ENCODE results near the gene CSNK2B.

The CSNK2B gene

GRCh38 chr6:31665501-31666336 lies at the start of gene CSNK2B:
Gene CSNK2B, plus strand, starts transcription at chr6:31666080. Its CDS starts 752 bp downstream, at chr6:31666832.
- DNase-seq (ENCODE audit: low read depth in 2 of 2), result peak; percentile 97

GRCh38 chr6:31617010-31617409 lies 48.9 kb upstream of the CSNK2B start:
- no peak for DNase-seq (ENCODE audit: low read depth in 2 of 2)

GRCh38 chr6:31619805-31620585 lies 45.9 kb upstream of the CSNK2B start:
- DNase-seq (ENCODE audit: low read depth in 2 of 2), result peak; percentile 91 to 96

GRCh38 chr6:31620586-31621319 lies 45.1 kb upstream of the CSNK2B start, which contains the start of gene PRRC2A:
Gene PRRC2A, plus strand, starts transcription at chr6:31620715. Its CDS starts 2,075 bp downstream, at chr6:31622790.
- DNase-seq (ENCODE audit: low read depth in 2 of 2), result peak; percentile 95

- DNase-seq (ENCODE audit: low read depth in 2 of 2), result no peak
These were observed 44.5 kb upstream of the CSNK2B start for GRCh38 chr6:31621320-31621939.

GRCh38 chr6:31621991-31622390 lies 43.9 kb upstream of the CSNK2B start:
- no peak for DNase-seq (ENCODE audit: low read depth in 2 of 2)

- no peak for DNase-seq (ENCODE audit: low read depth in 2 of 2)
These were observed 43.2 kb upstream of the CSNK2B start for GRCh38 chr6:31622684-31623091.

- DNase-seq (ENCODE audit: low read depth in 2 of 2), result no peak
These were observed 41.8 kb upstream of the CSNK2B start for GRCh38 chr6:31624070-31624469.

GRCh38 chr6:31626952-31627351 lies 38.9 kb upstream of the CSNK2B start:
- no peak for DNase-seq (ENCODE audit: low read depth in 2 of 2)

GRCh38 chr6:31627690-31628287 lies 38.1 kb upstream of the CSNK2B start:
- no peak for DNase-seq (ENCODE audit: low read depth in 2 of 2)

GRCh38 chr6:31629014-31629413 lies 36.9 kb upstream of the CSNK2B start:
- DNase-seq (ENCODE audit: low read depth in 2 of 2), result no peak

GRCh38 chr6:31630177-31630934 lies 35.5 kb upstream of the CSNK2B start:
- no peak for DNase-seq (ENCODE audit: low read depth in 2 of 2)

GRCh38 chr6:31631209-31631608 lies 34.7 kb upstream of the CSNK2B start:
- DNase-seq (ENCODE audit: low read depth in 2 of 2), result no peak

GRCh38 chr6:31631681-31632278 lies 34.1 kb upstream of the CSNK2B start:
- DNase-seq (ENCODE audit: low read depth in 2 of 2), result no peak

GRCh38 chr6:31632279-31632946 lies 33.5 kb upstream of the CSNK2B start:
- no peak for DNase-seq (ENCODE audit: low read depth in 2 of 2)

GRCh38 chr6:31633447-31633846 lies 32.4 kb upstream of the CSNK2B start:
- DNase-seq (ENCODE audit: low read depth in 2 of 2), result no peak

GRCh38 chr6:31634131-31634530 lies 31.7 kb upstream of the CSNK2B start:
- no peak for DNase-seq (ENCODE audit: low read depth in 2 of 2)

GRCh38 chr6:31634969-31635575 lies 30.8 kb upstream of the CSNK2B start:
- DNase-seq (ENCODE audit: low read depth in 2 of 2), result no peak
